Kasumi-1 (cell line): ENCODE measurements around the gene TMEM255A.
A peak's percentile ranks its signal among the peaks of the same experiment; 100 is the strongest.

ENCODE experiments used
- DNase-seq, 2 experiments: peaks; one replicate each; lab custom pipeline; 2025; lab: John Stamatoyannopoulos, UW

TMEM255A gene

DNA sequence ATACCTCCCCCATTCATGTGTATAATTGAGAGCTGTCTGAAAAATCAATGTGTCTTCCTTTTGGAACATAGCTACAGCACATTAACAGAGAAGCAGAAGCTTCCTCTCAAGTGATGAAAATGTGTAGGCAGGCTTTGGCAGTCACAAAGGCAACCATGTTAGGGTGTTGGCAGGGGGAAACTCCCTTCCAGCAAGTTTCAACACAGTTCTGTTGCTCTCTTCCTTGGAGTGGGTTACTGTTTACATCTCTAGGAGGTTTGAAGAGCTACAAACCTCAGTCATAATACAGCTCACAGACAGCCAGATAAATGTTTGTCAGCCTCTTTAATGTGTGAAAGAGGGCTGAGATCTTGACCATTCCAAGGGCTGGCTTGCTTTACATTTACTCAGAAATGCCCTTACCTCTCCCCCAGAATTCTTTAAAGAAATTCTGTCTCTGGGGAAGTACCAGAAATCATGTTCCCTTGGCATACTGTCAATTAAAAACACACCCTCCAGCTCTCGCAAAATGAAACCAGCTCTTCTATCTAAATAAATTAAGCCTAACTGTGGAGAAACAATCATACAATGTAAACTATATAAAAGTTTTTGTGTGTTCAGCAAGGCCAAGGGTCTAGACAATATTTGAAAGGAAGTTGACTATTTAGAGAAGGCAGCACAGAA is 41.8 kb downstream of the TMEM255A start:
- DNase-seq: no peak

DNA sequence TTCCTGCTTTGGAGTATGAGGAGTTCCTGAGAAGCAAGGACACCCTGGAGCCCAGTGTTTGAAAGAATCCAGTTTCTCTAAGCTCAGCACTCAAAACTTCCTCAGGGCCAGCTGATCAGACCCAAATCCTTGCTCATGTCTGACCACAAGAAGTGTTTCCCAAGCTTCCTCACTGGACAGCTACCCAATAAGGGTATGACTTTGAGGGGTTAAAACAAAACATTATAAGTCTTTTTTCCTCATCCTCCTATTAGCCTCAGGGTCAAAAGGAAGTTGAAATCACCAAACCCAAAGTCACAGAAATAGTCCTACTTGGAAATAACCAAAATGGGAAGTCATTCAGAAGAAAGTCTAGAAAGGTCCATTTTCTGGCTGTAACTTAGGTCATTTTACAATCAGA is 46.9 kb downstream of the TMEM255A start:
- DNase-seq: no peak

DNA sequence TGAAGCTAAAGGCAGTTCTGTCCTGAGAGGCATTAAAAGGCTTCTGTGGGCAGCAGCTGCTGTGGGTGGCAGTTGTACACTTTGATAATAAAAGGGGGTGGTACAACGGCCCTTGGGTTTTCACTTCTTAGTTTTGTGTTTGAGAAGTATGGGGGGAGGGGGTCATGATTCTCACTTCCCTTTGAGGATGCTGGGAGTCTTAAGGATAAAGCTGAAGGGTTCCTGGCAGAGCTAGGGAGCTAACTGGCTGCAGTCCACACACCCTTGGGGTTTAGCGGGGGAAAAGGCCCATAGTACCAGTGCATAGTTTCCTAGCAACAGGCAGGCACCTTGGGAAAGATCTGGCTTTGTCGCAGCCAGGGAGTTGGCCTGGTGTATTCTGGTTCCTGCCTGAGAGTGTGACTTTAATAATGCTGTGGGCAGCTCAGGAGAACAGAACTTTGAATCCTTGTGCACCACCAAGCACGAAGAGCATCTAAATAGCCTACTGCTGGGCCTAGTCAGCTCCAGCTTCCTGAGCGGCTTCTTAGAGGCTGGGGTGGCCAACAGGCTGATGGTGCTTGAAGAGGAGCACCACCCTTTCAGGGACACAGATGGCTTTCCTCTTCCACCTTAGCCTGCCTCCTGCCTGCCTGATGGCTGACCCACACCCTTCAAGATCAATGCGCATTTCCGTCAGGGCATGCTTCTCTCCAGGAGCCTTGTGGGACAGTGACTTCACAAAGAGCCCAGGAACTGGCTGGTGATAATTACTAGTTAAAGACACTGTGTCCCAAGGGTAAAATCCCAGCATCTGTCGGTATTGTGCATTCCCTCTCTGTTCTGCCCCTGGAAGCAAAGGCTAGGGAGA is 48.2 kb downstream of the TMEM255A start:
- no peak for DNase-seq

DNA sequence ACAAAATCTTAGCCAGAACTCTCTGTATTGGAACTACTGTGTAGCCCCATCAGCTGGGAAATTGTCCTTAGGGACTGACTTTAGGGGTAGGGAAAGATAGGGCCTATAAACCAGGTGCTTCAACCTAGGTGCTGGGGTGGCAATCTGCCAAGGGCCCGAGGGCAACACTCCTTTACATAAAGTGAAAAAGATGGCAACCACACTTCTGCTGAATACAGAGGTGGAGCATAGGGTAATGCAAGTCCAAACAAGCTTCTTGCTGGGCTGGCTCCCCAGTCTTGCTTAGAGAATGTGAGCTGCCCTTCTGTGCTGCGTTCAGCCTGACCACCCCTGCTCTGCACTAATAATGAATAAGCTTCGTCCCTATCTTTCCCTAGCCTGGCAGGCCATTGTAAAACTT is 50.9 kb downstream of the TMEM255A start:
- DNase-seq: no peak

DNA sequence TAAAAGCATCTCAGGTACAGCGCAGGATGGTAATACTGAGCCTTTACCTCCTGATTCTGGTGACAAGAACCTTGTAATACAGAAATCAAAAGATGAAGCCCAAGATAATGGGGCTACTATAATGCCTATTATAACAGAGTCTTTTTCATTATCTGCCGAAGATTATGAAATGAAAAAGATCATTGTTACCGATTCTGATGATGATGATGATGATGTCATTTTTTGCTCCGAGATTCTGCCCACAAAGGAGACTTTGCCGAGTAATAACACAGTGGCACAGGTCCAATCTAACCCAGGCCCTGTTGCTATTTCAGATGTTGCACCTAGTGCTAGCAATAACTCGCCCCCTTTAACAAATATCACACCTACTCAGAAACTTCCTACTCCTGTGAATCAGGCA is 57.5 kb downstream of the TMEM255A start:
- DNase-seq: no peak

DNA sequence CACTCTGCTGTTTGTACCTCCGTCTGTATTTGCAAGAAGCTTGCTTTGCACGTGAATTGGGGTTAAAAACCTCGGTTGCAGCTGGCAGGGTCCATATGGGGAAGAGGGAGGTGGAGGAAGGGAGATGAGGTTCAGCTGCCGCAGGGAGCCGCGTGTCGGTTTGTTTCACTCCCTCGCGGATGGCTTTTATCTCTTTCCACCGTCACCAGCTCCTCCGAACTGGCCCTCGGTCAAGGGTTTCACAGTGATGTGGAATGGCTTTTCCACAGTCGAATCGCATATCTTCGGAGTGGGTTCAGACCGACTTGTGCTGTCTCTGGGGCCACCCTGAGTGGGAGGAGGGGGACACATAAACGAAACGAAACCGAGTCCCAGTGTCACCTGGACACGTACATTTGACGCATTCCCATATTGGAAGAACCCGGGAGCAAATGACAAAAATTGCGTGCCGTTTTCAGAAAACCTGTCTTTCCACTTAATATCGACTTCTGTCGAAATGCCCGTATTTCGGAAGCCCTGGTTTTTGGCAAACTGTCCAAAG is 59.7 kb downstream of the TMEM255A start:
- DNase-seq: peak; percentile 4 to 16

DNA sequence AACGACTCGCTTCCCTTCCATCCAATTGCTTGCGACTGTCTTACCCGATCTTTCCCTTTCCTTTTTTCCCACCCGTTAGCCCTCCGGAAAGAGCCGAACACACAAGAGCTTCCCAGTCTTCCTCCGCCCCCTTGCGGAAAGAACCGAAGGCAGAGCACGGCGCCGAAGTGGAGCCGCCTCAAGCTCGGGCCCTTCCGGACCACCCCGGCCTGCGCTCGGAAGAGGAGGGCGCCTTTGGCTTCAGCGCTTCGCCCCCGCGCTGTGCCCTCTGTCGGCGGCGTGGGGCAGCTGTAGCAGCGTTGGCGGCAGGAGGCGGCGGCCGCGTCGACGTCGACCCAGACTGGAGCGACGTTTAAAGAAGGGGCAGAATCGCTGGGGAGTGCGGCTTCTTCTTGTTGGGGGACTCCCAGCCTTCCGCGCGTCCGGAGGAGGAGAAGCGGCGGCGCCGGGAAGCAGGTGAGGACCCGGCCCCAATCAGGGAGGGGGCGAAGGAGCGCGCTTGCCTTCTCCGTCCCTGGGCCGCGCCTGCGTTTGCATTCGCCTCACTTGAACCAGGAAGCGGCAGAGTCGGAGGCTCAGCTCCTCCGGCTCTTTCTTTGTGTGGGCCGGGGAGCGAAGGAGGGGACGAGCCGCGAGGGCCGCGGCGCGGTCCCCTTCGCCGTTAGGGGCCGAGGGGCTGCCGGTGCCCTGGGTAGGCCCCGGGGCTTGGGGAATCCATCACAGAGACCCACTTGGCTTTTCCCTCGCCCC is 60.6 kb downstream of the TMEM255A start, which contains the start of gene ZBTB33:
Gene ZBTB33 (plus strand): TSS at position 291 of the 750 bp plus-strand sequence. CDS start 2,604 bp downstream, outside the sequence.
- DNase-seq: peak; percentile 83 to 91

DNA sequence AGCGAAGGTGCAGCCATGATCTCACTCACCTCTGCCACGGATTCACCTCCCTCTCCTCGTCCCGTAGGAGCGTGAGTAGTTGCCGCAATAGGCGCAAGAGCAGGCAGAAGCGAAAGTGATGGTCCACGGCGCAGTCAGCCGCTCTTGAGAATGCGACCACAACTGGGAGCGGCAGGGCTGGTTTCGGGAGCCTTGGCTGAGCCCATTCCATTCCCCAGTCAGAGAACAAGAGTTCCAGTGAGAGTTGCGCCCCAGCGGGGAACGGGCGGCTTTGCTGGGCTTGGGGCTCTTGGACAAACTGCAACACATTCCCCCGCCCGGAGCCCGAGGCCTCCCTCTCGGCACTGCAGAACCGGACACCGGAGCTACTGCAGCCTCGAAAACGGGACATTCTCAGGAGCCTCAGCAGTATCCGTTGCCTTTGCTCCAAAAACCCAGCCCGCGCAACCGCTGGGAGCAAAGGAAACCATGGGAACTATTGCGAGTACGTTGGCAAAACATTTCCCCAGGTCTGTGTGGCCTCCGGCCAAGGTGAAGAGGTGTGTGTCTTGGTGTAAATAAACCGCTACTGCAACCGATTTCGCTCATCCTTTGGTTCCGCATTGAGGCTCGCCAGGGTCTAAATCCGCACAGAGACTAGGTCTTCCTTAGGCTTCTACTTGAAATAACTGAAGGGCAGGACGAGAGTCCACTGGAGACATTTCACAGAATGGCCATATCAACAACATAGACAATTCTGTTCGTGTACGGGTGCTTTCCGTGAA is 66.3 kb downstream of the TMEM255A start:
- DNase-seq: peak; percentile 70 to 77

DNA sequence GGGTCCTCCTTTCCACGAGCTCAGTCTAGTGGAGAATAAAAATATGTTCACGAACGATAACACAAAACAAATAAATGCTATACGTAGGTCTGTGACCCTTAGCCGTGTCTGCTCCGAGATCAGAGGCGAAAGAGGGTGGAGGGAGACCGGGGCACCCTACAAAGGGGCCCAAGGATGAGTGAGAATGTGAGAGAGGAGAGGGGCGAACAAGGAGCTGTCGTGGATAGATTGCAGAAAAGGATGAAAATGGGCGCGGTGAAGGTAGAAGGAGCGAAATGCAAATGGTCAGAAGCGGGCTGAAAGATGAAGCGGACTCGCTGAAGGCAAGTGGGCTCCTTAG is 66.9 kb downstream of the TMEM255A start:
- peak in 1 of 2 experiments; percentile 17 for DNase-seq

DNA sequence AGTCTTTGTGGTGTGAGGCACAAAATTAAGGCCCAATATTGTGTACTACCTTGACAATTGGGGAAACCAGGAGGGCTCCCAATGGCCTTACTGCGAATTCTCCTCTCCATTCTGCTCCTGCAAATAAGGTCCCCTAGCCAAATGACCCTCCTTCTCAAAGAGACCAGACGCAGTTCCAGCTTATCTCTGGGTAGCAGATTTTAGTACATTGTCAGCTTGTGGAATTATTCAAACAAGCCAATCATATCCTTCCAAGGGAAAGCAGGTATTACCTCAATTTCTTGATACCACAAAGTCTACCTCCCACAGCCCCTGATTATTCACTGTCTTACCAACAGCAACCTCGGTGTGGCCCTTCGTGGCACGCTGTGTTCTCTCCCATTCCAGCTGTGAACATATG is 68.4 kb downstream of the TMEM255A start:
- no peak for DNase-seq

DNA sequence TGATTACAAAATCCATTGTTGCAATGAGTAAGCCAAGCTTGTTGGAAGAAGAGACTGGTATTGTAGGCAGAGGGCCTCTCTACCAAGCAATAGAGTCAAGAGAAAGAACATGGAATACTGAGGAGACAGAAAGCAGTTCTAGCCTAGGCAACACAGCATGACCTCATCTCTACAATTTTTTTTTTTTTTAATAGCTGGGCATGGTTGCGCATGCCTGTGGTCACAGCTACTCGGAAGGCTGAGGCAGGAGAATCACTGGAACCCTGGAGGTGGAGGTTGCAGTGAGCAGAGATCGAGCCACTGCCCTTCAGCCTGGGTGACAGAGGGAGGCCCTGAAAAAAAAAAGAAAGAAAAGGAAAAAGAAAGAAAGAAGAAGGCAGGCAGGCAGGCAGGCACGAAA is 72.3 kb downstream of the TMEM255A start:
- DNase-seq: no peak

DNA sequence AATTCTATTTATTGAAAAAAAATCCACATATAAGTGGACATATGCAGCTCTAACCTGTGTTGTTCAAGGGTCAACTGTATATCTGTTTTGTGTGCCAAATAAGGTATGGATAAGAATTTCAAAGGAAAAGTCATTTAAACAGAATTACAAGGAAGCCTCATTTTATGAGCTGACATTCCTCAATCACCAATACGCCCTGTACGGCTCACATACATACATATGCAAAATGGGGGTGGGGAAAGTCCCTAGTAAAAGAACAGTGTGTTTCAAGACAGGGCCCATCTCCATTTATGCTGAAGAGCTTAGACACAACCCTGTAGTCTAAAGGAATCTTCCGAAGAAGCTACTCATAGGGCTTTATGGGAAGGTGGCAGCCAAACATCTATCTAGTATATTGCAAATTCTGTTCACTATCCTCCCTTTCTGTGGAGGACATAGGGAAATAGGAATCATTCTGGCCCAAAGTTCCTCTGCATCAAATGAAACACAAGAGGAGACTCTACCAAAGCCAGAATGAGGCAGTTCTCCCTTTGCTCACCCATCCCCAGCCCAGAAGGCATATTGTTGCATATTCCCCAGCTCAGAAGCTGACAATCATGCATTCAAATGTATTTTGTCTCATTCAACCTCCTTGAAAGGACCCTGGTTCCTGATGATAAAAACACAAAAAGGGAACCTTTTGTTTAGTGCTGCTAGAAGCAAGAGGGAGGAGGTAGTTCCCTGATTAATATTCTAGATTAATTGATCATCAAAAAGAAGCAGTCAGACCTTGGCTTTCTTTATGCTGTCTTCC is 74.4 kb downstream of the TMEM255A start:
- DNase-seq: no peak

DNA sequence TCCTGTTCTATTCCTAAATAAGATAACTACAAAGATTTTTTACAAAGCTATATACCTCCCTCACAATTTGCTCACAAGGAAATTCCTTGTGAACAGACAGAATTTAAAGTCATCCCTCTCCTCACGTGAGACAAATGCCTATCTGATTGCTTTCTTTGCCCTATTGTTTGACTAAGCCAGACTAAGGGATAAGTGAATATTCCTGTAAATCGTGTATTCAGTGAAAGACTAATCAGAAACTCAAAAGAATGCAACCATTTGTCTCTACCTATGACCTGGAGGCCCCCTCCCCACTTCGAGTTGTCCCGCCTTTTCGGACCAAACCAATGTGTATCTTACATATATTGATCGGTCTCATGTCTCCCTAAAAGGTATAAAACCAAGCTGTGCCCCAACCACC is 76.0 kb downstream of the TMEM255A start:
- no peak for DNase-seq

DNA sequence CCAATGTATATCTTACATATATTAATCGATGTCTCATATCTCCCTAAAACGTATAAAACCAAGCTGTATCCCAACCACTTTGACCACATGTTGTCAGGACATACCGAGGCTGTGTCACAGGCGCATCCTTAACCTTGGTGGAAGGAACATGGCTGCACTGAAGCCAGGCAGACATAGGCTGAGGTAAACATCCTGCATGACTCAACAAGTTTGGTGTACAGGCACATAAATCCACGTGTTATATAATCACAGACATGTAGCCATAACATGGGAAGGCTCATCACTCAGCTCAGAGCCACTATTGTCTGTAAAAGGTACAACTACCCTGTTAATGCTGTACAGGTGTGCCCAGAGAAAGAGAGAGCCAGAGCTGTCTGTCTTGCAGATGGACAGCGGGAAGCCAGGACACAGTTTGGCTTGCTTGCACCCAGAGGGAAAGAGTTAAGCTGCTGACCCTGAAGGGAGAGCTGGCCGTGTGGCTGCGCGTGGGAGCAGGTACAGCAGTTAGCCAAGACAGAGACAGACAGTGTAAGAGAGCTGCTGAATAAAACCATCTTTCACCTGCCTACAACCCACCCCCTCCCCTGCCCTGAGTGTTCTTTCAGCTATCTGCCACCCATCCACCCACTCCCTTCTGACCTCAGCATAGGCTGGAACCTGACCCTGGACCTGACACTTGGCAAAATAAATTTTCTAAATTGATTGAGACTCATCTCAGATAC is 82.9 kb downstream of the TMEM255A start:
- no peak for DNase-seq

DNA sequence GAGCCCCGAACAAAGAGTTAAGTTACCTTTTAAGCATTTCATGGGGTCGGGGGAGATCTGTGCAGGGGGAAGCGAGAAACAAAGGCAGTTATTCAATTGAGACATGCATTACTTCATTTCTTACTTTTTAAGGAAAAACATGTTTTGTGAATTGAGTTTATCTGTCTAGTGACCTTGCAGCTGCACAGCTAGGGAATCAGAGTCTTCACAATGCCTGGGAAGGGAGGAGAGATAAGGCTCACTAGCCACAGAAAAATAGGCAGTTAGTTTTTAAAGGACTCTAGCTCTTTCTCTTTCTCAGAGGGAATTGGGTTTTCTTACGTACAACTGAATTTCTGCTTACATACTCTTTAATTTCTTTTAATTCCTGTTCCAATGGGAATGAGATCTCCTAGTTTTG is 86.9 kb downstream of the TMEM255A start:
- DNase-seq: no peak

DNA sequence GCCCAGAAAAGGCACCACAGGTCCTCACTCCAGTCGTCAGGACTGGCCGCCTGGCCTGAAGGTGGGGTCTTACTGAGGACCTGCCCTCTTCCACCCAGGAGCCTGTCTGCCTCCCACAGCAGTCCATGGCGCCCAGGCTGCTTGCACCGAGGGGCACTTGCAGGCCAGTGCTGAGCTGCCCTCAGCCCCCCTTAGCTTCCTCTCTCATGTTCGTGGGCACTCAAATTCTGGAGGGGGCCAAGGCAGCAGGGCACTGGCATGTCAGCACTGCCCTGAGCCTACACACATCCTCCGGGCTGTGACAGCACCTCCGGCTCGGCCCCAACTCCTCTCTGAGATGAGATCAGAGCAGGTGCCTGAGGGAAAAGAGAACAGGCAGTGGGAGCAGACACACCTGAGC is 87.9 kb downstream of the TMEM255A start:
- no peak for DNase-seq

DNA sequence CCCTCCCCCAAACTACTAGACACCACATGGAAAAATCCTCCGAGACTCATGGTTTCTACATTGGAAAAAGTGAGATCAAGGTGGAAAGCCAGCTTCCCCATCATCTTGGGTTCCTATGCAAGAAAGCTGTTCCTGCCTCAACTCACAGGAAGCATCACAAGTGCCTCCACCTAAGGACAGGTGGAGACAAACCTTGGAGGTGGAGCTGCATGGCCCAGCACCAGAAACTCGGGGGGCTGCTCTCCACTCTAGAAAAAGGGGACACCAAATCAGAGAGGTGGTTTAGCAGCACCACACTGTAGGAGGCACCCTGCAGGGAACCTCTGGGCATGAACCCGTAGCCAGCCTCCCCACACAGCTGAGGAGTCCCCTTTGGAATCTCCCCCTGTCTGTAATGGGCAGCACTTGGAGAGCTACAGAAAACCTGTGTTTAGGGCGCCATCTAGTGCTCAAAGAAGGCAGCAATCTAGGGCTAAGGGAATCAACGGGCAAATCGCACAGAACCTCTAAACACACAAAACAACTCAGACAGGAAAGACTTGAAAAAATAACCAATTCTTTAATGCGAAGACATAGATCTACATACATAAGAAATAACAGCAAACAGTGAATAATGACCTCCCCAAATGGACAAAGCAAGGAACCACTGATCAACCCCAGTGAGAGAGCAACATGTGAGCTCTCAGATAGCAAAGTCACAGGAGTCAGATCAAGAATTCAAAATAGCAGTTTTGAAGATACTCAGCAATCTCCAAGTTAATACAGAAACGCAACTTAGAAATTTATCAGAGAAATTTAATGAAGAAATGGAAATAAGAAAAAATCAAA is 97.6 kb downstream of the TMEM255A start:
- DNase-seq: peak; percentile 62 to 63
